COLO668 (cell line): ENCODE measurements around the gene MAPK8IP1.
"Not testable (repeated sequence)": the region's sequence is repeated elsewhere in the genome, so short reads cannot be mapped to it uniquely, and the experiment has no call there.

Experiments used
- DNase-seq: peaks from one replicate; lab custom pipeline; 2025; ENCODE audit not compliant: unreplicated experiment; lab: John Stamatoyannopoulos, UW

Gene MAPK8IP1

GRCh38 chr11:45889555-45889954 lies 4.1 kb downstream of the MAPK8IP1 start:
- DNase-seq = no peak

- no peak for DNase-seq
Observed at GRCh38 chr11:45889966-45890365, 4.5 kb downstream of the MAPK8IP1 start.

GRCh38 chr11:45890886-45891550 lies 5.6 kb downstream of the MAPK8IP1 start:
- DNase-seq = no peak

- no peak for DNase-seq
Observed at GRCh38 chr11:45892856-45893255, 7.4 kb downstream of the MAPK8IP1 start.

- DNase-seq = no peak
Observed at GRCh38 chr11:45894555-45895247, 9.2 kb downstream of the MAPK8IP1 start.

- peak; percentile 38 for DNase-seq
Observed at GRCh38 chr11:45895553-45896259, 10.3 kb downstream of the MAPK8IP1 start.

GRCh38 chr11:45896422-45896984 lies 11.1 kb downstream of the MAPK8IP1 start:
- DNase-seq = peak; percentile 95

- DNase-seq = peak; percentile 28
Observed at GRCh38 chr11:45897556-45897955, 12.1 kb downstream of the MAPK8IP1 start.

- DNase-seq = no peak
Observed at GRCh38 chr11:45899086-45899447, 13.6 kb downstream of the MAPK8IP1 start.

- peak; percentile 97 for DNase-seq
Observed at GRCh38 chr11:45899448-45900174, 14.2 kb downstream of the MAPK8IP1 start.

GRCh38 chr11:45900175-45900800 lies 14.8 kb downstream of the MAPK8IP1 start:
- DNase-seq = not testable (repeated sequence)

- DNase-seq = no peak
Observed at GRCh38 chr11:45900916-45901617, 15.6 kb downstream of the MAPK8IP1 start.

GRCh38 chr11:45901626-45902025 lies 16.2 kb downstream of the MAPK8IP1 start:
- no peak for DNase-seq

GRCh38 chr11:45902452-45903380 lies 17.3 kb downstream of the MAPK8IP1 start:
- no peak for DNase-seq

GRCh38 chr11:45904309-45904915 lies 19.0 kb downstream of the MAPK8IP1 start:
- DNase-seq = no peak

- no peak for DNase-seq
Observed at GRCh38 chr11:45905095-45905494, 19.6 kb downstream of the MAPK8IP1 start.

- not testable (repeated sequence) for DNase-seq
Observed at GRCh38 chr11:45905576-45905975, 20.1 kb downstream of the MAPK8IP1 start.

GRCh38 chr11:45906096-45906682 lies 20.7 kb downstream of the MAPK8IP1 start:
- DNase-seq = no peak
